AG09319 (cell line): ENCODE measurements around the gene LRBA.

ENCODE experiments used
- DNase-seq: peaks from one replicate; pipeline ENCODE4 v3.0.0-alpha.2; 2010; ENCODE audit warnings: low read depth; ENCODE audit errors: extremely low read depth
- CTCF ChIP-seq: IDR thresholded peaks from 2 replicates; pipeline ENCODE4 v1.5.1; 2011; ENCODE audit warnings: low read depth, mild to moderate bottlenecking, inconsistent platforms, low read length, moderate library complexity

Gene LRBA

DNA sequence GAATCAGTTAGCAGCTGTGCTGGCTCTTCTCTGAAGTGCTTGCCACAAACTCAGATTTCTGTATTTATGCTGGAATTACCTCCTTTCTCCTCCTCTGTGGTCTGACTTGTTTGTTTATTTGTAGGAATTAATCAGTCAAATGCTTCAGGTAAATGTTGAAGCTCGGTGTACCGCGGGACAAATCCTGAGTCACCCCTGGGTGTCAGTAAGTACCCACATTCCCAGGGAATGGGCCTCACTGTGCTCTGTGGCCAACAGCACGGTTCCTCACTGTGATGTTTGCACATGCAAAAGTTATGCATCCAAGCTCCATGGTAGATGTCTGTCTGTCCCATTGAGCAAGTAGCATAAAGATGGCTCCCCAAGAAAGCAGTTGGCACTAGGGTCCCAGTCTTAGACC lies 766.9 kb downstream of the LRBA start:
- no peak for TF ChIP-seq CTCF
- no peak for DNase-seq

GRCh38 chr4:150247184-150247583 lies 767.9 kb downstream of the LRBA start:
- no peak for DNase-seq
- TF ChIP-seq CTCF = no peak

DNA sequence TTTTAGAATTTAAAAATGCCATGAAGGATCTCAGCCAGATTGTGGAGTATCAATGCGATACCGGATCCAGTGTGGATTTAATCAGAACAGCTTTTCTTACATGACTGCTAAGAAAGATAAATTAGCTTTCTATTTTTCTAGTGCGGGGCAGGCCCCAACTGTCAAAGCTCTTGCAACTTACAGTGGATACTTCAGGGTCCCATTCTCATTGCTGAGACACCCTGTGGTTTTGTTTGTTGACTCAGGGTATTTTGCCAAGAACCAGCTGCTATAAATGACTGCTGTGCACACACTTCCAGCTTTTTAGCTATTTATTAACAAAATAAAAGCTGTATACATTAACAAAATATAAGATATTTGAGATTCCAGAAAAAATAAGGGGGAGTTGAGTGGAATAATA lies 770.5 kb downstream of the LRBA start:
- TF ChIP-seq CTCF = no peak
- no peak for DNase-seq

- no peak for DNase-seq
- TF ChIP-seq CTCF = no peak
Measured at GRCh38 chr4:150243932-150244331, 771.2 kb downstream of the LRBA start.

DNA sequence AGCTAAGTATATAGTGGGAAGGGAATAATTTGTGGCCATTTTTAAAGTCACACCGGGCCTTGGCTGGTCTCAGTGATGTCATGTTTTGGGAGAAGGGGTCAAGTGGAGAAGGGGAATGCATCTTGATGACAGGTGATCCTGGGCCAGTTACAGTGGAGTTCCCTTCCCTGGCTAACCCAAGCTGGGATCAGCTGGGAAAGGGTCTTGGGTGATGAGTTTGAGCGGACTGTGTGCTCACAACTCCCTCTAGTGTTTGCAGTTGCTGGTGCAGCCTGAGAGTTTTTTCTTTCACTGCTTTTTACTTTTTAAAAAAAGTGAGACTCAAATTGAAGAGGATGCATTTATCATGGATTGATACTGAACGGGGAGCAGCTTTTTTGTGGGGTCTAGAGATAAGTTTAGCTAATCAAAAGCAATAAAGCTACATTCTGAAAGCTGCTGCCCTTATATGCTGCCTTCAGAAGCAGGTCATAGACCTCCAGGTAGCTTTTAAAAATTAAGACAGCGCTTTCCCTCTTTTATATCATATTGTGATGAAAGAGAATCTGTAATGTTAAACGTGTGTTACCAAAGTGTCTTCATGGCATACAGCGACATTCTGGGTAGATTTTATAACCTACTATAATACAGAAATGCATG lies 772.1 kb downstream of the LRBA start:
- peak; percentile 91 for TF ChIP-seq CTCF
- DNase-seq = no peak

- TF ChIP-seq CTCF = no peak
Measured at GRCh38 chr4:150240011-150240410, 775.1 kb downstream of the LRBA start.

GRCh38 chr4:150238591-150238990 lies 776.5 kb downstream of the LRBA start:
- no peak for TF ChIP-seq CTCF

More at GRCh38 chr4:150240011-150240410, 775.1 kb downstream of the LRBA start:
- no peak for DNase-seq

More at GRCh38 chr4:150238591-150238990, 776.5 kb downstream of the LRBA start:
- no peak for DNase-seq
